H1 (cell line): Measurements from ENCODE around the gene CRIP1. TPM values are rescaled to one million over a fixed set of nuclear protein-coding genes. Genes with fewer than 3 reads are reported as not detected.

Experiments used
- KDM4A ChIP-seq: IDR thresholded peaks from one replicate; pipeline ENCODE4 v1.7.1; 2012; ENCODE audit warnings: low read depth, mild to moderate bottlenecking, moderate library complexity, low read length, inconsistent platforms; ENCODE audit not compliant: severe bottlenecking
- TAF7 ChIP-seq: optimal IDR thresholded peaks from 2 replicates; pipeline ENCODE3; 2011; ENCODE audit warnings: low read depth, mild to moderate bottlenecking, inconsistent platforms, low read length, moderate library complexity, borderline replicate concordance
- polyA plus RNA-seq, 7 experiments: library from polyadenylated mRNA; depleted of rRNA in 3 of 7; stranded (reverse) in 5 of 7; unstranded in 2 of 7; fragments of >200 nt in 5 of 7; fragments of 200-250 nt in 2 of 7; gene quantifications; 1 replicate in 5 of 7; 2 replicates in 1 of 7; 4 replicates in 1 of 7; pipeline versions ENCODE4 v1.2.1 to v1.2.3, GENCODE V29; 2011 to 2013; ENCODE audit warnings: missing spikeins in 2 of 7, mixed read lengths in 2 of 7
- total RNA-seq: library from RNA; stranded (reverse); fragmentation: NEBNext Ultra II Directional; extraction: Animal tissue kit (Norgen Biotek cat#: 25700); gene quantifications from 2 replicates; pipeline ENCODE4 v1.2.1, GENCODE V29; 2021

CRIP1 gene
- total and polyA plus RNA-seq, 2 of the 8 experiments (the other 6 are each of a cell fraction or from before 2014, with no cell fraction given): 1.2 to 2.2 TPM

DNA sequence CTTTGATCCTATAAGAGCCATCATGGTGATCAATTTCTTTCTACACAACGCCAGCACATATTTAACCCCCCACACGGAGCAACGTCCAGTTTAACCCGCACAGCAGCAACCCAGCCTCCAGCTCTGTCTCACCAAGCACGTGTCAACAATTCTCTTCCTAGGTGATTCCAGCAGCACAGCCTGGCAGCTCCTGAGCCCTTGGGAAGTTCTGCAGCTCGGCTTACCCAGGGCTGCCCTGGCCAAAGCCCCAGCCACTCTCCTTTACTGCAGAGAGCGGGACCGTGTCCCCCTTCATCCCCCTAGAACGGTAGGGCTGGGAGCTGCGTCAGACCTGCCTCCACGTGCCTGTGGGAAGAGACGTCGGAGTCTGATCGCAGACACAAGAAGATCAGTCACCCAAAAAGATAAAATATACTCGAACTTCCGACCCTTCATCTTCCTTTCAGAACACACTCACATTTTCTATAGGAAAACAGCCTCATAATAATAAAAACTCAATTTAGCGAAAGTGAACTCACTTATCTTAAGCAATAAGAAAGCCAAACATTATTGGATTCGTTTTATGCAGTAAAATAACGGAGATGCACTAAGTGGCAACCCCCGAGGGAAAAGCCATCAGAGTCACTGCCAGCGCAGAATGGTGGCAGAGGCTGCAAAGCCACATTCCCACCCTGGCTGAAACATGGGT is 47.3 kb downstream of the CRIP1 start (continued):
- TF ChIP-seq TAF7 (no peak), KDM4A (no peak)
